Right atrium auricular region (tissue), 2 donors: ENCODE results near the gene EFEMP1. TPM values are rescaled to one million over a fixed set of nuclear protein-coding genes. Genes with fewer than 3 reads are reported as not detected.

Experiments
- DNase-seq: peaks from one replicate; pipeline ENCODE4 v3.0.0-alpha.2; 2019; ENCODE audit warnings: low spot score
- H3K27ac ChIP-seq, 2 donors: fragments of 200-600 bp; sonication (generic); 1 replicate in 1 of 2; 2 replicates in 1 of 2; pipeline ENCODE4 v1.5.1; 2016 to 2019
- H3K27me3 ChIP-seq, 2 donors: fragments of 200-600 bp; sonication (generic); one replicate each; pipeline versions ENCODE4 v1.5.1 to v1.6.0; 2017 to 2019
- H3K36me3 ChIP-seq: fragments of 200-600 bp; sonication (generic); one replicate; pipeline ENCODE4 v1.5.1; 2016
- H3K4me1 ChIP-seq, 2 donors: fragments of 200-600 bp; sonication (generic); one replicate each; pipeline versions ENCODE4 v1.5.1 to v1.6.0; 2017 to 2019
- H3K4me3 ChIP-seq, 2 donors: fragments of 200-600 bp; sonication (generic); 1 replicate in 1 of 2; 2 replicates in 1 of 2; pipeline ENCODE4 v1.5.1; 2017 to 2019; ENCODE audit warnings: mild to moderate bottlenecking in 1 of 2, moderate library complexity in 1 of 2
- H3K9me3 ChIP-seq, 2 donors: fragments of 200-600 bp; sonication (generic); one replicate each; pipeline ENCODE4 v1.5.1; 2019
- total RNA-seq, 2 donors: library from RNA; depleted of rRNA; stranded (reverse); fragments of >200 nt; gene quantifications; one replicate each; pipeline ENCODE4 v1.1.0, GENCODE V29; 2016
- TF ChIP-seq, protein P1 (sequence below), 2 donors: fragments of 200-600 bp; sonication (generic); IDR thresholded peaks; one replicate each; pipeline ENCODE4 v1.5.1; 2019; ENCODE audit warnings: antibody characterized with exemption in 2 of 2

The EFEMP1 gene
- total RNA-seq, 2 donors from 2014 or later: 246 to 308 TPM

DNA sequence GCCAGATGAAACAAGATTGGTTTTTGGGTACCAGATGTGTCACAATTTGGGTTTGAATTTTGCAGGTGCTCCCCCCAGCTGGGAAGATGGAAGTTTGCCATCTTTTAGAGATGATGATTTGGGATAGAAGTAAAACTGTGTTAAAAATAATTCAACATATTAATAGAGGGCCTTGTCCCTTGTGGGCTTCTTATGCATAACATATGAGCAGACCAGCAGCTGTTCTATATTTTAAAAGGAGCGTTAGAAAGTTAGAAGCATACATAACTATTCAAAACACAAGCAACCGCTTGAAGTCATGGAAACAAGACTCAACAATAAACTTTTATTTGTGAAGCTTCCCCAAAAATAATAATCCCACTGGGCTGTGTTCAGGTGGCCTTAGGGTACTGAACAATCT, 62.8 kb downstream of the EFEMP1 start:
- Histone ChIP-seq H3K4me3 (no peak overlapping the region), H3K36me3 (no peaks in the 10 kb centered on the region), H3K27ac (peak overlapping the region; percentile 68 to 86), H3K4me1 (peaks cover 0 to 41% of the 10 kb centered on the region in 2 donors), H3K27me3 (no peaks in the 10 kb centered on the region), H3K9me3 (no peaks in the 10 kb centered on the region)
- no peak for DNase-seq
- TF ChIP-seq, protein P1, sequence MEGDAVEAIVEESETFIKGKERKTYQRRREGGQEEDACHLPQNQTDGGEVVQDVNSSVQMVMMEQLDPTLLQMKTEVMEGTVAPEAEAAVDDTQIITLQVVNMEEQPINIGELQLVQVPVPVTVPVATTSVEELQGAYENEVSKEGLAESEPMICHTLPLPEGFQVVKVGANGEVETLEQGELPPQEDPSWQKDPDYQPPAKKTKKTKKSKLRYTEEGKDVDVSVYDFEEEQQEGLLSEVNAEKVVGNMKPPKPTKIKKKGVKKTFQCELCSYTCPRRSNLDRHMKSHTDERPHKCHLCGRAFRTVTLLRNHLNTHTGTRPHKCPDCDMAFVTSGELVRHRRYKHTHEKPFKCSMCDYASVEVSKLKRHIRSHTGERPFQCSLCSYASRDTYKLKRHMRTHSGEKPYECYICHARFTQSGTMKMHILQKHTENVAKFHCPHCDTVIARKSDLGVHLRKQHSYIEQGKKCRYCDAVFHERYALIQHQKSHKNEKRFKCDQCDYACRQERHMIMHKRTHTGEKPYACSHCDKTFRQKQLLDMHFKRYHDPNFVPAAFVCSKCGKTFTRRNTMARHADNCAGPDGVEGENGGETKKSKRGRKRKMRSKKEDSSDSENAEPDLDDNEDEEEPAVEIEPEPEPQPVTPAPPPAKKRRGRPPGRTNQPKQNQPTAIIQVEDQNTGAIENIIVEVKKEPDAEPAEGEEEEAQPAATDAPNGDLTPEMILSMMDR (IDR thresholded peaks at IDR 0.05): no peak

DNA sequence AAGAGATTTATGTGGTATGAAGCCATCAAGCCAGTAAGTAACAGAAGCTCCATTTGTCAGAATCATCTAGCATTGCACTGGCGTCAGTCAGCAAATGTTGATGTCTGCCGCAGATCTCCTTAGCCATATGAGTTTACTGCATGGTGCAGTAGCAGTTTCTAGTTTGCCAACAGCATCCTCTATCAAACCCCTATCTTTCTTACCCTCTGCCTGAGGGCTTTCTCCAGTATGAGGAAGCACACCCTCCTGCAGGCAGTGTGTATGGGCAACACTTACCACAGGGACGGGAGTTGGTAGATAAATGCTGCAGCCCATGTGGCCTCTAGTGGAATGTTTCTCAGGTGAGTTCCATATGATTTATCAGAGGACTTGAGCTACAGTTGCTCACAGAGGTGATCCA, 63.7 kb downstream of the EFEMP1 start:
- no peak overlapping the region for H3K27ac ChIP-seq
- no peaks in the 10 kb centered on the region for H3K27me3 ChIP-seq
- no peaks in the 10 kb centered on the region for H3K36me3 ChIP-seq
- no peak for DNase-seq
- H3K9me3 ChIP-seq: no peaks in the 10 kb centered on the region
- TF ChIP-seq, protein P1 (IDR thresholded peaks at IDR 0.05): no peak
- H3K4me3 ChIP-seq: no peak overlapping the region
- peaks cover 0 to 44% of the 10 kb centered on the region in 2 donors for H3K4me1 ChIP-seq

DNA sequence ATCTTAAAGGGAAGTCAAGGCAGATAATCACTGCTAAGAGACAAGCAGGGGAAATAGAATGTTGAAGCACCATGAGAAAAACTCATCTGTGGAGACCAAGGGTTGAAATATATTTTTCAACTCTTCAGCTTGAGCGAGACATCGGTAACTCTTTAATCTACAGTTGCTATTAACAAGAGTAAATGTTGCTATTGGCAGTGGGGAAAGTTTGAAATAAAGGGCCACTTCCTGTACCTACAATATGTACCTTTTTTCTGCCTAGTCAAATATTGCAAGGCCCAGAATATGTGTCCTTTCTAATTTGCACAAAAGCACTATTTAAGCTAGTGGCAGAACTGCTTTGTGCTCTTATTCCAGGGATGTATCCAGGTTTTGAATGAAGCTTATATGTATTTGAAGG, 65.8 kb downstream of the EFEMP1 start:
- H3K27me3 ChIP-seq: no peaks in the 10 kb centered on the region
- TF ChIP-seq, protein P1 (IDR thresholded peaks at IDR 0.05): no peak
- no peaks in the 10 kb centered on the region for H3K9me3 ChIP-seq
- peaks cover 0 to 37% of the 10 kb centered on the region in 2 donors for H3K4me1 ChIP-seq
- no peaks in the 10 kb centered on the region for H3K36me3 ChIP-seq
- no peak for DNase-seq
- no peak overlapping the region for H3K27ac ChIP-seq
- no peak overlapping the region for H3K4me3 ChIP-seq

DNA sequence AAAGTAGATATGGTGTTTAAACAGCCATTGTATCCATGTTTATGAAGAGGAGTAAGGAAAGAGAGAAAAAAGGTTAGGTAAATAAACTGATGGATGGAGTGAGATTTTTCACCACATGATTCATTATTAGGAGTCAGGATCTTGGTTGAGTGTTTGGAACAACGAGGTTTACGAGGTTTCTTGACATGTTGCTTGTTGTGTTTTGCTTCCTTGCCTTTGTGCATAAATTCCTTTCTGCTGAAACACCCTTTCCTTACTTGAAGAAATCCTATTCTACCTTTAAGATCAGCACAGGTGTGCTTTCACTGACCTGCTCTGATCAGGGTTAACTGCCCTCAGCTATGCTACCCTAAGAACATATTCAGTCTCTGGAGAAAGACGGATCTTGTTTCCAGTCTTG, 66.6 kb downstream of the EFEMP1 start:
- no peak for DNase-seq
- no peaks in the 10 kb centered on the region for H3K27me3 ChIP-seq
- H3K36me3 ChIP-seq: no peaks in the 10 kb centered on the region
- H3K4me3 ChIP-seq: no peak overlapping the region
- peaks cover 0 to 28% of the 10 kb centered on the region in 2 donors for H3K4me1 ChIP-seq
- no peak overlapping the region for H3K27ac ChIP-seq
- H3K9me3 ChIP-seq: no peaks in the 10 kb centered on the region
- TF ChIP-seq, protein P1 (IDR thresholded peaks at IDR 0.05): no peak

DNA sequence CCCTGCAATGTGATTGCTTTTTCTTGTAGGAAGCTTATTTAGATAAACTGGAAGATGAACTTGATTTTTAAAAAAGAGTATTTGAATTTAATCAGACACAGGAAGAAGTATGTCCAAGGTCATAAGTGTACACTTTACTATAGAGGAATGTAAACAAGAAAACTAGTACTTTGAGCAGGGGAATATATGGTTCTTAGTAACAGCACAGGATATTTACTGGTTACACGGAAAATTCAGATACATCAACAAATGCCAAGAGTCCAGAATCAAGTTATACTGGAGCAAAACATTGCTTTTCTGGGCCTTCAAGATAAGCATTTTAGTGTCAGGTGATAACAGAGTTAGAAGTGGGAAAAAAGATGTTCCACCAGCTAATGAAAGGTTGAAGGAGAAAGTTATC, 75.5 kb downstream of the EFEMP1 start:
- H3K9me3 ChIP-seq: no peaks in the 10 kb centered on the region
- H3K36me3 ChIP-seq: no peaks in the 10 kb centered on the region
- no peak for DNase-seq
- no peaks in the 10 kb centered on the region for H3K27me3 ChIP-seq
- no peak overlapping the region for H3K4me3 ChIP-seq
- H3K27ac ChIP-seq: no peak overlapping the region
- TF ChIP-seq, protein P1 (IDR thresholded peaks at IDR 0.05): no peak
- peaks cover 0 to 4% of the 10 kb centered on the region in 2 donors for H3K4me1 ChIP-seq

DNA sequence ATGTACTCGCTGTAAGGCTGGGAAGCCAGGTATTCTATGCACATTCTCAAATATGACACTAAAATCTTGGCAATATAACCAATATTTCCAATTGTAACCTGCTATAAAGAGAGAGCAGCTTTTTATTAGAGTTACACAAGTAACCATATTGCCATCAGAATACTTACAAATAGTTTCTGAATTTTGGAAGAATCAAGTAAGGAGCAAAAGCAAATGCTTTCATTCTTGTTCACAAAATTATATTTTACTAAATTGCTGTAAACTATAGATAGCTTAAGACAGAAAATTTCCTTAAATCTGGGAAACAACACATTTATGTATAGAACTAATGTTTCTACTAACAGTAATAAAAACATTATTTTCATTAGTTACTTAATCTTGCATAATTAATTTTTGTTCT, 77.2 kb downstream of the EFEMP1 start:
- H3K27ac ChIP-seq: no peak overlapping the region
- TF ChIP-seq, protein P1 (IDR thresholded peaks at IDR 0.05): no peak
- peaks cover 0 to 10% of the 10 kb centered on the region in 2 donors for H3K4me1 ChIP-seq
- no peaks in the 10 kb centered on the region for H3K9me3 ChIP-seq
- no peaks in the 10 kb centered on the region for H3K36me3 ChIP-seq
- no peaks in the 10 kb centered on the region for H3K27me3 ChIP-seq
- H3K4me3 ChIP-seq: no peak overlapping the region
- DNase-seq: no peak
